Head of caudate nucleus (tissue), 42 donors: Measurements from ENCODE around the gene DNASE1.
A peak's percentile ranks its signal among the peaks of the same experiment; 100 is the strongest.

Experiments
- DNase-seq, 42 donors: peaks; one replicate each; pipeline versions ENCODE4 v3.0.0 to v3.0.0-alpha.2; 2020 to 2021; ENCODE audit warnings: mixed read lengths in 7 of 42
- intact Hi-C: fragments of 100-400 bp; cut with DNase I; formaldehyde crosslinking; loops from one replicate; pipeline ENCODE4 v1.15.0; 2022

The DNASE1 gene

GRCh38 chr16:3687021-3687420, 32.5 kb downstream of the DNASE1 start:
- intact Hi-C loops: no loop called here
- DNase-seq: no peak

GRCh38 chr16:3687792-3688191, 33.3 kb downstream of the DNASE1 start:
- no peak for DNase-seq
- intact Hi-C loops: no loop called here

- intact Hi-C loops: loop anchor here (5.0 kb wide), 1 partner anchor 188 kb away; no protein-coding TSS in a partner anchor
Measured at GRCh38 chr16:3689731-3690130, 35.2 kb downstream of the DNASE1 start.

GRCh38 chr16:3690470-3690928, 36.0 kb downstream of the DNASE1 start:
- intact Hi-C loops: loop anchor here (5.0 kb wide), 1 partner anchor 187 kb away; no protein-coding TSS in a partner anchor
- DNase-seq: peak; percentile 84 to 97 (median 94)

More at GRCh38 chr16:3689731-3690130, 35.2 kb downstream of the DNASE1 start:
- no peak for DNase-seq

GRCh38 chr16:3690980-3691720, 36.7 kb downstream of the DNASE1 start:
- peak in 5 of 42 donors; percentile 7 to 37 (median 13) for DNase-seq
- intact Hi-C loops: loop anchor here (5.0 kb wide), 1 partner anchor 186 kb away; no protein-coding TSS in a partner anchor

GRCh38 chr16:3691761-3692160, 37.3 kb downstream of the DNASE1 start:
- intact Hi-C loops: loop anchor here (5.0 kb wide), 1 partner anchor 186 kb away; no protein-coding TSS in a partner anchor
- DNase-seq: no peak

- intact Hi-C loops: loop anchor here (5.0 kb wide), 1 partner anchor 183 kb away; no protein-coding TSS in a partner anchor
- DNase-seq: no peak
Measured at GRCh38 chr16:3694051-3694450, 39.6 kb downstream of the DNASE1 start.

- DNase-seq: no peak
- intact Hi-C loops: no loop called here
Measured at GRCh38 chr16:3695610-3696369, 41.3 kb downstream of the DNASE1 start.

- intact Hi-C loops: no loop called here
- DNase-seq: no peak
Measured at GRCh38 chr16:3696425-3697218, 42.1 kb downstream of the DNASE1 start.

- peak in 6 of 42 donors; percentile 10 to 41 (median 25) for DNase-seq
- intact Hi-C loops: no loop called here
Measured at GRCh38 chr16:3698941-3699340, 44.5 kb downstream of the DNASE1 start.

GRCh38 chr16:3701531-3701930, 47.0 kb downstream of the DNASE1 start:
- no peak for DNase-seq
- intact Hi-C loops: no loop called here

GRCh38 chr16:3702082-3702481, 47.6 kb downstream of the DNASE1 start:
- intact Hi-C loops: no loop called here
- no peak for DNase-seq

- no peak for DNase-seq
- intact Hi-C loops: no loop called here
Measured at GRCh38 chr16:3706253-3707012, 51.9 kb downstream of the DNASE1 start.
